ENCODE data around the gene TARP.

The TARP gene

GRCh38 chr7:38273286-38273995 is at the start of gene TARP:
Gene TARP (minus strand): TSS chr7:38273636.
- Histone ChIP-seq H3K4me1 (ENCODE audit: control insufficient read depth in 4 of 4, insufficient read depth in 4 of 4, low read length in 3 of 4) (no peaks in the 10 kb centered on the region), H3K27ac (ENCODE audit: low read depth in 1 of 2, low read length in 2 of 2) (no peak within 1 kb of the TSS), H3K9me3 (ENCODE audit: control insufficient read depth in 4 of 4, low read length in 3 of 4) (no peaks in the 10 kb centered on the region), H3K4me3 (ENCODE audit: low read depth in 1 of 3, low read length in 3 of 3) (no peak within 1 kb of the TSS), H3K36me3 (ENCODE audit: control insufficient read depth in 4 of 4, insufficient read depth in 3 of 4, low read depth in 1 of 4, low read length in 3 of 4) (no peaks in the 10 kb centered on the region), H3K9ac (ENCODE audit: low read depth in 1 of 2, low read length in 2 of 2) (no peak within 1 kb of the TSS), H3K27me3 (ENCODE audit: control insufficient read depth in 4 of 4, insufficient read depth in 4 of 4, low read length in 3 of 4) (no peaks in the 10 kb centered on the region)
- WGBS, result 57% methylated on average over 2 of the region's 2 CpGs
- no peak for DNase-seq (ENCODE audit: low spot score)
- TF ChIP-seq RXRA (IDR thresholded peaks at IDR 0.05) (no peak), FOXA2 (IDR thresholded peaks at IDR 0.05) (no peak), NR2F2 (IDR thresholded peaks at IDR 0.05) (no peak), HNF4G (IDR thresholded peaks at IDR 0.05) (no peak), RAD21 (IDR thresholded peaks at IDR 0.05) (no peak), HNF4A (conservative IDR thresholded peaks at IDR 0.05) (no peak)
- TF ChIP-seq, protein P1, sequence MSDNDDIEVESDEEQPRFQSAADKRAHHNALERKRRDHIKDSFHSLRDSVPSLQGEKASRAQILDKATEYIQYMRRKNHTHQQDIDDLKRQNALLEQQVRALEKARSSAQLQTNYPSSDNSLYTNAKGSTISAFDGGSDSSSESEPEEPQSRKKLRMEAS (IDR thresholded peaks at IDR 0.05), result no peak
- TF ChIP-seq, protein P2, sequence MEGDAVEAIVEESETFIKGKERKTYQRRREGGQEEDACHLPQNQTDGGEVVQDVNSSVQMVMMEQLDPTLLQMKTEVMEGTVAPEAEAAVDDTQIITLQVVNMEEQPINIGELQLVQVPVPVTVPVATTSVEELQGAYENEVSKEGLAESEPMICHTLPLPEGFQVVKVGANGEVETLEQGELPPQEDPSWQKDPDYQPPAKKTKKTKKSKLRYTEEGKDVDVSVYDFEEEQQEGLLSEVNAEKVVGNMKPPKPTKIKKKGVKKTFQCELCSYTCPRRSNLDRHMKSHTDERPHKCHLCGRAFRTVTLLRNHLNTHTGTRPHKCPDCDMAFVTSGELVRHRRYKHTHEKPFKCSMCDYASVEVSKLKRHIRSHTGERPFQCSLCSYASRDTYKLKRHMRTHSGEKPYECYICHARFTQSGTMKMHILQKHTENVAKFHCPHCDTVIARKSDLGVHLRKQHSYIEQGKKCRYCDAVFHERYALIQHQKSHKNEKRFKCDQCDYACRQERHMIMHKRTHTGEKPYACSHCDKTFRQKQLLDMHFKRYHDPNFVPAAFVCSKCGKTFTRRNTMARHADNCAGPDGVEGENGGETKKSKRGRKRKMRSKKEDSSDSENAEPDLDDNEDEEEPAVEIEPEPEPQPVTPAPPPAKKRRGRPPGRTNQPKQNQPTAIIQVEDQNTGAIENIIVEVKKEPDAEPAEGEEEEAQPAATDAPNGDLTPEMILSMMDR (IDR thresholded peaks at IDR 0.05; ENCODE audit: low read depth, low read length, missing input control), result no peak

DNA sequence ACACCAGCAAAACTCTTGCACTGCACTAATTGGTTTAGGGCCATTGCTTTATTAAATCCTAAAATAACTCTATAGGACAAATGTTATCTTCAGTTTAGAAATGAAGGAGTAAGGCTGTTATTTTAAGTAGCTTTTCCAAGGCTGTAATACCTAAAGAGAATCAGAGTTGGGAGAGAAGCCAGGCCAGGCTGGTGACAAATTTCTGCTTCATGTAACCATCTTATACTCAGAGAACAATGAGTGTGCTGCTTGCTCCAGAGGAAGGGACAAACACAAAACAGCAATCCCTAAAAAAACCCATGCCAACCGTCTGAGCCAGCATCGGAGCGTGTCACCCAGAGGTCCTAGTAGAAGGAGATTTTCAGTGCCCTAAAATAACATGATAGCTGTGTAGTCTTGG is 49.7 kb upstream of the TARP start:
- no peak overlapping the region for H3K27ac ChIP-seq (ENCODE audit: low read depth in 1 of 2, low read length in 2 of 2)
- no peak overlapping the region for H3K9ac ChIP-seq (ENCODE audit: low read depth in 1 of 2, low read length in 2 of 2)
- H3K9me3 ChIP-seq (ENCODE audit: control insufficient read depth in 4 of 4, low read length in 3 of 4), result peaks cover 0 to 5% (median 0%) of the 10 kb centered on the region in 4 donors
- H3K36me3 ChIP-seq (ENCODE audit: control insufficient read depth in 4 of 4, insufficient read depth in 3 of 4, low read depth in 1 of 4, low read length in 3 of 4), result no peaks in the 10 kb centered on the region
- TF ChIP-seq TAF1 (conservative IDR thresholded peaks at IDR 0.05) (no peak), HNF4G (IDR thresholded peaks at IDR 0.05) (no peak), ZBTB33 (IDR thresholded peaks at IDR 0.05) (no peak), JUND (IDR thresholded peaks at IDR 0.05) (no peak), GABPA (IDR thresholded peaks at IDR 0.05 in 1 of 2, conservative IDR thresholded peaks at IDR 0.05 in 1 of 2) (no peak), YY1 (IDR thresholded peaks at IDR 0.05) (no peak), FOXA2 (IDR thresholded peaks at IDR 0.05) (no peak)
- TF ChIP-seq, protein P1 (IDR thresholded peaks at IDR 0.05), result no peak
- TF ChIP-seq, protein P2 (IDR thresholded peaks at IDR 0.05; ENCODE audit: low read depth, low read length, missing input control), result no peak
- 90% methylated on average over 3 of the region's 3 CpGs for WGBS
- H3K27me3 ChIP-seq (ENCODE audit: control insufficient read depth in 4 of 4, insufficient read depth in 4 of 4, low read length in 3 of 4), result peaks cover 0 to 4% (median 0%) of the 10 kb centered on the region in 4 donors
- DNase-seq (ENCODE audit: low spot score), result no peak
- H3K4me1 ChIP-seq (ENCODE audit: control insufficient read depth in 4 of 4, insufficient read depth in 4 of 4, low read length in 3 of 4), result no peaks in the 10 kb centered on the region
- no peak overlapping the region for H3K4me3 ChIP-seq (ENCODE audit: low read depth in 1 of 3, low read length in 3 of 3)
